Mesothelial cell of epicardium (in vitro differentiated cells): ENCODE data around the gene NT5C2. TPM values are rescaled to one million over a fixed set of nuclear protein-coding genes. Genes with fewer than 3 reads are reported as not detected.

ENCODE experiments used
- DNase-seq, 2 experiments: peaks; one replicate each; pipeline ENCODE4 v3.0.0; 2021; ENCODE audit warnings: low spot score in 2 of 2; ENCODE audit not compliant: unreplicated experiment in 2 of 2
- H3K27ac Mint-ChIP-seq: 2 replicates; pipeline ENCODE4 v1.8.0; 2021; ENCODE audit warnings: mixed read lengths
- H3K27me3 Mint-ChIP-seq: 2 replicates; pipeline ENCODE4 v1.8.0; 2021; ENCODE audit warnings: low read depth, mixed read lengths
- H3K36me3 Mint-ChIP-seq: 2 replicates; pipeline ENCODE4 v1.8.0; 2021; ENCODE audit warnings: mixed read lengths
- H3K4me1 Mint-ChIP-seq: 2 replicates; pipeline ENCODE4 v1.8.0; 2021; ENCODE audit warnings: mixed read lengths
- H3K4me3 Mint-ChIP-seq: 2 replicates; pipeline ENCODE4 v1.8.0; 2021; ENCODE audit warnings: mild to moderate bottlenecking, moderate library complexity, mixed read lengths
- H3K9me3 Mint-ChIP-seq: 2 replicates; pipeline ENCODE4 v1.8.0; 2021; ENCODE audit warnings: mixed read lengths
- CTCF ChIP-seq: fragments of 200-600 bp; sonication (generic); IDR thresholded peaks from one replicate; pipeline ENCODE4 v1.5.0; 2021; ENCODE audit warnings: antibody characterized with exemption; ENCODE audit not compliant: unreplicated experiment
- total RNA-seq: library from RNA; stranded (reverse); gene quantifications from 3 replicates; pipeline ENCODE4 v1.2.1, GENCODE V29; 2021

Gene NT5C2
- total RNA-seq, 1 donor from 2014 or later = 77.7 TPM

DNA sequence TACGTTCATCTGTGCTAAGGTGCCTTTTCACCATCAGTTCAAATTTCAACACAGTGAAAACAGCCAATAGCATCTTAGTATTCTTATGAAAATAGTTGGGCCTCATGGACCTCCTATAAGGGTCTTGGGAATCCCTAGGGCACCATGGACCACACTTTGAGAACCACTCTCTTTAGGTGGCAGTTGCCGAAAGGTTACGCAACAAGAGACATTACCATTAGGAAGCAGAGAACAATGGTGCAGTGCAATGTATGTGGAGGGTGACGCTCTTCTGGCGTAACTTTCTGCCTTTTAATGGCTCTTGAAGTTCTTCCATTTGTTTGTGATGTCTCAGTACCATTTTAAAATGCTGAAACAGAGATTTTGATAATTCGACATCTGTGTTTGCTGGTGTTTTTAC lies 143.8 kb downstream of the NT5C2 start:
- Mint-ChIP-seq H3K27ac (no peak overlapping the region), H3K4me3 (no peak overlapping the region), H3K36me3 (peaks cover 2% of the 10 kb centered on the region)

GRCh38 chr10:103047381-103047780 lies 145.7 kb downstream of the NT5C2 start:
- no peak for TF ChIP-seq CTCF
- Mint-ChIP-seq H3K4me1 (peaks cover 9% of the 10 kb centered on the region), H3K36me3 (peaks cover 2% of the 10 kb centered on the region), H3K4me3 (no peak overlapping the region), H3K27ac (no peak overlapping the region), H3K27me3 (no peaks in the 10 kb centered on the region), H3K9me3 (no peaks in the 10 kb centered on the region)
- no peak for DNase-seq

More for the DNA sequence above, 143.8 kb downstream of the NT5C2 start:
- TF ChIP-seq CTCF = no peak
- H3K27me3 Mint-ChIP-seq = no peaks in the 10 kb centered on the region
- peaks cover 18% of the 10 kb centered on the region for H3K4me1 Mint-ChIP-seq
- H3K9me3 Mint-ChIP-seq = no peaks in the 10 kb centered on the region
- DNase-seq = no peak

DNA sequence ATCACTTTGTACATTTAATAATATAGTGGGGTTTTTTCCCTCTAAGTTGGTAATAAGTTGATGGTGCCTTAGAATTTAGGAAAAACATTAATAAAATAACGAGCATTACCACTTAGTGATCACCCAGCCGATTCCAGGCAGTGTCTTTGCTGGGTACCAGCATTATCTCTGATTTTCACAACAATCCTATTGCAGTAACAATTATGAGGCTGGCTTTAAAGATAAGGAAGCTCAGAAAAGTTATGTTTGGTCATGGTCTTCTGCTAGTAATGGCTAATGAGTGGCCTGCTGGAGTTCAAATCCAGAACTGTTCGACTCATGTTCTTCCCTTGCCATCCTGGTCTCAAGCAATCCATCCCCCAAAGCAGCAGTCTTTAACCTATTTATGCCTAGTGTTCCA lies 147.1 kb downstream of the NT5C2 start:
- no peak for DNase-seq
- Mint-ChIP-seq H3K4me1 (peaks cover 9% of the 10 kb centered on the region), H3K27me3 (no peaks in the 10 kb centered on the region), H3K9me3 (no peaks in the 10 kb centered on the region), H3K36me3 (no peaks in the 10 kb centered on the region), H3K4me3 (no peak overlapping the region), H3K27ac (no peak overlapping the region)
- TF ChIP-seq CTCF = no peak

DNA sequence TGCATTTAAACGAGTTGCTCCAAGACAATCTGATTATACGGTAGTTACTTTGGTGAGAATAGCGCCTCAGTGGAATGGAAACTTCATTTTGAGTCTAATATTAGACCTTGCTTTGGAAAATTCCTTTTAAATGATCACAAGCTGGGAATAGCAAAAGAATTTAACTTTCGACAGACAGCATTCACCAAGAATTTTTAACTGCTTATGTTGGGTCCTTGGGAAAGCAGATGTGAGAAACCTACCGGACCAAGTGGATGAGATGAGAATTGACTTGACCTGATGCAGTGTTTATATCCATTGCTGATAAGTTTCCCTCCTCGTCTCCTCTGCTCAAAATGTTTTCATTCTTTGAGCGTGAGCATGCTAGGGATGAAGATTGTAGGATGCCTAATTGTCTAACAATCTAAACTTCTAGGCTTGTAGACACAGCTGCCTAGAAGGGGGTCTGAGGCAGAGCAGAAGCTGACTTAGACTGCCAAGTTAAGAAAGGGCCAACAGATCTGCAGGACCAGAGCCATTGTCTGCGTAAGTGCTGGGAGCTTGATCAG lies 148.1 kb downstream of the NT5C2 start:
- no peak for DNase-seq
- no peak for TF ChIP-seq CTCF
- H3K27me3 Mint-ChIP-seq = no peaks in the 10 kb centered on the region
- no peaks in the 10 kb centered on the region for H3K9me3 Mint-ChIP-seq
- H3K36me3 Mint-ChIP-seq = no peaks in the 10 kb centered on the region
- H3K4me1 Mint-ChIP-seq = peaks cover 9% of the 10 kb centered on the region
- H3K4me3 Mint-ChIP-seq = no peak overlapping the region
- no peak overlapping the region for H3K27ac Mint-ChIP-seq

- no peak overlapping the region for H3K27ac Mint-ChIP-seq
- no peak for DNase-seq
Observed at GRCh38 chr10:103042908-103043307, 150.2 kb downstream of the NT5C2 start.

More at GRCh38 chr10:103042908-103043307, 150.2 kb downstream of the NT5C2 start:
- H3K9me3 Mint-ChIP-seq = no peaks in the 10 kb centered on the region
- no peak for TF ChIP-seq CTCF
- no peak overlapping the region for H3K4me3 Mint-ChIP-seq
- no peaks in the 10 kb centered on the region for H3K27me3 Mint-ChIP-seq
- no peaks in the 10 kb centered on the region for H3K36me3 Mint-ChIP-seq
- peaks cover 9% of the 10 kb centered on the region for H3K4me1 Mint-ChIP-seq
